Gastroesophageal sphincter (tissue), 3 donors: Measurements from ENCODE around the gene NEURL1.

Experiments used
- CTCF ChIP-seq, 4 experiments: fragments of 200-600 bp in 2 of 4; fragments of 450-650 bp in 2 of 4; sonication (generic) in 1 of 4; IDR thresholded peaks; one replicate each; pipeline ENCODE4 v1.5.1; 2017 to 2019; ENCODE audit warnings: antibody characterized with exemption in 4 of 4, mild to moderate bottlenecking in 2 of 4, moderate library complexity in 2 of 4
- EP300 ChIP-seq: sonication (generic); formaldehyde crosslinking; IDR thresholded peaks from one replicate; pipeline ENCODE4 v1.6.1; 2017; ENCODE audit warnings: antibody characterized with exemption, mild to moderate bottlenecking
- POLR2AphosphoS5 ChIP-seq: sonication (generic); formaldehyde crosslinking; IDR thresholded peaks from one replicate; pipeline ENCODE4 v1.6.1; 2017; ENCODE audit warnings: antibody characterized with exemption

- TF ChIP-seq CTCF (IDR thresholded peaks at IDR 0.05) = no peak
- peak; percentile 43 for TF ChIP-seq POLR2AphosphoS5
- no peak for TF ChIP-seq EP300
Measured at GRCh38 chr10:103618575-103619423, 125.3 kb downstream of the NEURL1 start.
